CD4-positive, alpha-beta memory T cell (primary cell): ENCODE measurements around the gene FOXP3. TPM values are rescaled to one million over a fixed set of nuclear protein-coding genes. Genes with fewer than 3 reads are reported as not detected.
A peak's percentile ranks its signal among the peaks of the same experiment; 100 is the strongest.

Experiments
- CTCF ChIA-PET: fragments of 350-600 bp; sonication (Branson Sonifier 250); formaldehyde crosslinking; loops from one replicate; lab custom pipeline; 2021; ENCODE audit warnings: inconsistent platforms; ENCODE audit not compliant: partially characterized antibody; lab: Charles Lee
- POLR2A ChIA-PET: fragments of 350-600 bp; sonication (Branson Sonifier 250); formaldehyde crosslinking; loops from one replicate; lab custom pipeline; 2021; ENCODE audit not compliant: partially characterized antibody; lab: Charles Lee
- DNase-seq, 5 donors: peaks; one replicate each; pipeline versions ENCODE4 v3.0.0 to v3.0.0-alpha.2; 2020 to 2022; ENCODE audit warnings: mixed read lengths in 1 of 5
- H3K27ac ChIP-seq: one replicate; pipeline ENCODE4 v1.7.0; 2013; ENCODE audit warnings: low read depth, low read length
- H3K27me3 ChIP-seq: 2 replicates; pipeline ENCODE4 v1.7.0; 2013; ENCODE audit warnings: mild to moderate bottlenecking, low read length, moderate library complexity; ENCODE audit not compliant: insufficient read depth
- H3K36me3 ChIP-seq: 2 replicates; pipeline ENCODE4 v1.7.0; 2013; ENCODE audit warnings: mild to moderate bottlenecking, low read length, moderate library complexity; ENCODE audit not compliant: insufficient read depth
- H3K4me1 ChIP-seq: 2 replicates; pipeline ENCODE4 v1.7.0; 2013; ENCODE audit warnings: mild to moderate bottlenecking, low read length, moderate library complexity; ENCODE audit not compliant: insufficient read depth
- H3K4me3 ChIP-seq, 2 donors: one replicate each; pipeline ENCODE4 v1.7.0; 2013; ENCODE audit warnings: low read length in 2 of 2, mild to moderate bottlenecking in 1 of 2
- H3K9me3 ChIP-seq, 2 donors: one replicate each; pipeline ENCODE4 v1.7.0; 2013; ENCODE audit warnings: low read length in 2 of 2, control low read depth in 1 of 2; ENCODE audit not compliant: control insufficient read depth in 1 of 2
- H3K27ac Mint-ChIP-seq, 7 donors: one replicate each; pipeline ENCODE4 v1.8.0; 2020 to 2021; ENCODE audit warnings: mixed read lengths in 7 of 7, mild to moderate bottlenecking in 6 of 7, inconsistent platforms in 3 of 7, moderate library complexity in 3 of 7
- H3K27me3 Mint-ChIP-seq, 2 donors: one replicate each; pipeline ENCODE4 v1.8.0; 2020 to 2021; ENCODE audit warnings: mixed read lengths in 2 of 2
- H3K36me3 Mint-ChIP-seq, 2 donors: one replicate each; pipeline ENCODE4 v1.8.0; 2020 to 2021; ENCODE audit warnings: mixed read lengths in 2 of 2, inconsistent platforms in 1 of 2, mild to moderate bottlenecking in 1 of 2
- H3K4me1 Mint-ChIP-seq, 4 donors: one replicate each; pipeline ENCODE4 v1.8.0; 2020 to 2021; ENCODE audit warnings: mixed read lengths in 4 of 4, mild to moderate bottlenecking in 1 of 4
- H3K4me3 Mint-ChIP-seq, 8 donors: one replicate each; pipeline ENCODE4 v1.8.0; 2020 to 2021; ENCODE audit warnings: mixed read lengths in 8 of 8, mild to moderate bottlenecking in 7 of 8, moderate library complexity in 6 of 8, inconsistent platforms in 3 of 8
- H3K9me3 Mint-ChIP-seq, 8 donors: one replicate each; pipeline ENCODE4 v1.8.0; 2020 to 2021; ENCODE audit warnings: mixed read lengths in 8 of 8, mild to moderate bottlenecking in 5 of 8, inconsistent platforms in 3 of 8, moderate library complexity in 1 of 8
- intact Hi-C: fragments of 100-400 bp; cut with micrococcal nuclease; formaldehyde crosslinking; loops from one replicate; pipeline ENCODE4 v1.15.1; 2023
- polyA plus RNA-seq, 2 donors: library from polyadenylated mRNA; unstranded; fragments of 300-500 nt; fragmentation: Illumina TruSeq; gene quantifications; one replicate each; pipeline ENCODE4 v1.2.3, GENCODE V29; 2021
- total RNA-seq, 2 experiments: library from RNA; stranded (reverse); gene quantifications; one replicate each; pipeline ENCODE4 v1.2.3, GENCODE V29; 2021

Gene FOXP3
- total and polyA plus RNA-seq, 4 experiments from 2014 or later, result 1.00 to 4.3 (median 2.8) TPM

- no peaks in the 10 kb centered on the region for H3K4me1 Mint-ChIP-seq
- Histone ChIP-seq H3K27ac (no peak overlapping the region), H3K9me3 (no peaks in the 10 kb centered on the region), H3K4me3 (no peak overlapping the region), H3K36me3 (no peaks in the 10 kb centered on the region), H3K27me3 (no peaks in the 10 kb centered on the region), H3K4me1 (no peaks in the 10 kb centered on the region)
- H3K4me3 Mint-ChIP-seq, result no peak overlapping the region
- H3K36me3 Mint-ChIP-seq, result no peaks in the 10 kb centered on the region
- ChIA-PET CTCF (interaction anchor here (1.1 kb wide), 1 partner anchor 18 kb away, joined by 3 read pairs; no protein-coding TSS in a partner anchor), POLR2A (no interaction called here)
- no peak for DNase-seq
- intact Hi-C loops, result no loop called here
- no peaks in the 10 kb centered on the region for H3K9me3 Mint-ChIP-seq
- no peak overlapping the region for H3K27ac Mint-ChIP-seq
- H3K27me3 Mint-ChIP-seq, result peaks cover 1 to 3% of the 10 kb centered on the region in 2 donors
Measured at GRCh38 chrX:49210406-49210805, 54.1 kb downstream of the FOXP3 start.

GRCh38 chrX:49209434-49210251 lies 54.9 kb downstream of the FOXP3 start:
- Mint-ChIP-seq H3K27me3 (peaks cover 1 to 3% of the 10 kb centered on the region in 2 donors), H3K4me1 (no peaks in the 10 kb centered on the region), H3K36me3 (no peaks in the 10 kb centered on the region), H3K9me3 (no peaks in the 10 kb centered on the region), H3K4me3 (peak overlapping the region in 1 of 8 donors; percentile 36), H3K27ac (no peak overlapping the region)
- Histone ChIP-seq H3K27me3 (no peaks in the 10 kb centered on the region), H3K4me1 (no peaks in the 10 kb centered on the region), H3K27ac (no peak overlapping the region), H3K36me3 (no peaks in the 10 kb centered on the region), H3K4me3 (no peak overlapping the region), H3K9me3 (no peaks in the 10 kb centered on the region)
- no peak for DNase-seq
- CTCF ChIA-PET, result interaction anchor here (1.1 kb wide), 1 partner anchor 17 kb away, joined by 3 read pairs; no protein-coding TSS in a partner anchor
- intact Hi-C loops, result no loop called here
- POLR2A ChIA-PET, result no interaction called here

- Histone ChIP-seq H3K27ac (no peak overlapping the region), H3K4me3 (no peak overlapping the region), H3K4me1 (no peaks in the 10 kb centered on the region), H3K9me3 (no peaks in the 10 kb centered on the region), H3K27me3 (no peaks in the 10 kb centered on the region), H3K36me3 (no peaks in the 10 kb centered on the region)
- ChIA-PET CTCF (no interaction called here), POLR2A (no interaction called here)
- intact Hi-C loops, result no loop called here
- Mint-ChIP-seq H3K9me3 (no peaks in the 10 kb centered on the region), H3K36me3 (no peaks in the 10 kb centered on the region), H3K27me3 (peaks cover 1 to 3% of the 10 kb centered on the region in 2 donors), H3K4me3 (no peak overlapping the region), H3K4me1 (no peaks in the 10 kb centered on the region), H3K27ac (no peak overlapping the region)
- DNase-seq, result no peak
Measured at GRCh38 chrX:49208399-49208798, 56.1 kb downstream of the FOXP3 start.

DNA sequence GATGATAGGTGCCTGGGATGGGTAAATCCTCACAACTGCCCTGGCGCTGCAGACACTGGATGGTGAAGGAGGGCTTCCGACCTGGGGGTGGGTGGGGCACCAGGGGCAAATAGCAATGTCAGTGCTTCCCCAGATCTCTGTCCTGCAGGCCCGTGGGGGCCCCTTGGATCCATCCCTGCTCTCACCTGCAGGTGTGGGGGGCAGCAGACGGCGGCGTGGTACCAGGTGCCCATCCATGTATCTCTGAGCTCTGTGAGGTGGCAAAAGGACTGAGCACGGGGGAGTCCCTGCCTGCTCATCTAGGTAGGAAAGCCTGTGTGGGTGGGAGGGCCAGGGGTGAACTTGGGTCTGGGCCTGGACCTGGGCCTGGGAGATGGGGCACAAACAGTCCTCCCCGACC lies 58.0 kb downstream of the FOXP3 start:
- no peaks in the 10 kb centered on the region for H3K36me3 Mint-ChIP-seq
- Histone ChIP-seq H3K27me3 (no peaks in the 10 kb centered on the region), H3K27ac (no peak overlapping the region), H3K9me3 (no peaks in the 10 kb centered on the region), H3K4me1 (no peaks in the 10 kb centered on the region), H3K36me3 (no peaks in the 10 kb centered on the region), H3K4me3 (no peak overlapping the region)
- H3K27me3 Mint-ChIP-seq, result peaks cover 1 to 3% of the 10 kb centered on the region in 2 donors
- ChIA-PET CTCF (no interaction called here), POLR2A (no interaction called here)
- peaks cover 0 to 4% (median 0%) of the 10 kb centered on the region in 4 donors for H3K4me1 Mint-ChIP-seq
- intact Hi-C loops, result no loop called here
- no peak overlapping the region for H3K27ac Mint-ChIP-seq
- no peaks in the 10 kb centered on the region for H3K9me3 Mint-ChIP-seq
- no peak for DNase-seq
- no peak overlapping the region for H3K4me3 Mint-ChIP-seq

DNA sequence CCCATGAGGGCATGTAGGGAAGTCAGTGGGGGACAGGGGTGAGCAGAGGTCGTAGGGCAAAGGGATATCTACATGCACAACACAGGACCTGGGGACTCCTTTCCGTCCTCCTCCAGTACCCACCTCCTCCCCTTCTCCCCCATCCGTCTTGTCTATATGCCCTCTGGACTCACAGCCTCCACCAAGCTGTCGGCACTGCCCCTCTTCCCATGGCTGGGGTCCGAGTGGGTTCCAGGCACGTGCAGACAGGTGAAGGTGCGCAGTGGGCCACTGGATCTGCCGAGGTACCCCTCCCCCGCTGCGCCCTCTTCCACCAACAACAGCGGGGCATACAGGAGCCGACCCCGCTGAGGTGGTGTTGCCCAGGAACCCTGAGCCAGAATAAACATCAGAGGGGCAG lies 59.1 kb downstream of the FOXP3 start:
- H3K4me1 ChIP-seq, result peaks cover 3% of the 10 kb centered on the region
- H3K27ac Mint-ChIP-seq, result no peak overlapping the region
- CTCF ChIA-PET, result no interaction called here
- no peaks in the 10 kb centered on the region for H3K27me3 ChIP-seq
- POLR2A ChIA-PET, result no interaction called here
- no peak for DNase-seq
- no peaks in the 10 kb centered on the region for H3K9me3 Mint-ChIP-seq
- H3K9me3 ChIP-seq, result no peaks in the 10 kb centered on the region
- intact Hi-C loops, result no loop called here
- H3K36me3 Mint-ChIP-seq, result no peaks in the 10 kb centered on the region
- no peak overlapping the region for H3K27ac ChIP-seq
- no peak overlapping the region for H3K4me3 ChIP-seq
- no peaks in the 10 kb centered on the region for H3K36me3 ChIP-seq
- no peaks in the 10 kb centered on the region for H3K27me3 Mint-ChIP-seq
- H3K4me1 Mint-ChIP-seq, result peaks cover 2 to 8% (median 4%) of the 10 kb centered on the region in 4 donors
- no peak overlapping the region for H3K4me3 Mint-ChIP-seq

DNA sequence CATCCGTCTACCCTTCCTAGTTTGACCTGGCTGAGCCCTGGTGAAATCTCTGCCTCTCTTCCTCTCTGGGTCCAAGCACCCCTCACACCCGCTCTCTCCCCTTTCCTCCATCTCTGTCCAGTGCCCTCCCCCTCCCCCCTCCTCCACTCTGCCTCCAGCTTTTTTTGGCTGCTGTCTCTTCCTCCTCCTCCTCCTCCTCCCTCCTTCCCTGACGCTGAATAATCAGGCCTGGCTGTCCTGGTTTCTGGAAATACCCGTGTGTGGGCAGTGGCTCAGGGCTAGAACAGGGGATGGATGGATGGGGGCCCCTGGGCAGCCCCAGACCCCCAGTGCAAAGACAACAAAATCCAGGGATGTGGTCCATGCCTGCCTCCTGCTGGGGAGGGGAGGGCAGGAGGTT lies 59.8 kb downstream of the FOXP3 start:
- H3K9me3 Mint-ChIP-seq, result no peaks in the 10 kb centered on the region
- H3K27me3 Mint-ChIP-seq, result no peaks in the 10 kb centered on the region
- POLR2A ChIA-PET, result no interaction called here

GRCh38 chrX:49204017-49204416 lies 60.5 kb downstream of the FOXP3 start:
- Mint-ChIP-seq H3K4me3 (no peak overlapping the region), H3K27ac (no peak overlapping the region), H3K4me1 (peaks cover 2 to 10% (median 4%) of the 10 kb centered on the region in 4 donors), H3K27me3 (no peaks in the 10 kb centered on the region), H3K36me3 (no peaks in the 10 kb centered on the region), H3K9me3 (no peaks in the 10 kb centered on the region)
- no peaks in the 10 kb centered on the region for H3K9me3 ChIP-seq
- no peak overlapping the region for H3K27ac ChIP-seq
- intact Hi-C loops, result no loop called here
- no peaks in the 10 kb centered on the region for H3K36me3 ChIP-seq
- ChIA-PET POLR2A (no interaction called here), CTCF (no interaction called here)
- H3K4me1 ChIP-seq, result peaks cover 13% of the 10 kb centered on the region
- no peak for DNase-seq
- no peak overlapping the region for H3K4me3 ChIP-seq
- H3K27me3 ChIP-seq, result no peaks in the 10 kb centered on the region

More for the DNA sequence above, 59.8 kb downstream of the FOXP3 start:
- Histone ChIP-seq H3K4me1 (peaks cover 6% of the 10 kb centered on the region), H3K27ac (no peak overlapping the region), H3K27me3 (no peaks in the 10 kb centered on the region), H3K4me3 (no peak overlapping the region), H3K36me3 (no peaks in the 10 kb centered on the region), H3K9me3 (no peaks in the 10 kb centered on the region)
- H3K4me1 Mint-ChIP-seq, result peaks cover 2 to 10% (median 4%) of the 10 kb centered on the region in 4 donors
- intact Hi-C loops, result no loop called here
- H3K36me3 Mint-ChIP-seq, result no peaks in the 10 kb centered on the region
- DNase-seq, result no peak
- no peak overlapping the region for H3K27ac Mint-ChIP-seq
- CTCF ChIA-PET, result no interaction called here
- no peak overlapping the region for H3K4me3 Mint-ChIP-seq
